NCI-H524 (cell line): ENCODE results near the gene DECR2.
"Not testable (repeated sequence)": the region's sequence is repeated elsewhere in the genome, so short reads cannot be mapped to it uniquely, and the experiment has no call there.

Experiments
- DNase-seq, 2 experiments: peaks; one replicate each; lab custom pipeline; 2025; lab: John Stamatoyannopoulos, UW

Gene DECR2, protein sequence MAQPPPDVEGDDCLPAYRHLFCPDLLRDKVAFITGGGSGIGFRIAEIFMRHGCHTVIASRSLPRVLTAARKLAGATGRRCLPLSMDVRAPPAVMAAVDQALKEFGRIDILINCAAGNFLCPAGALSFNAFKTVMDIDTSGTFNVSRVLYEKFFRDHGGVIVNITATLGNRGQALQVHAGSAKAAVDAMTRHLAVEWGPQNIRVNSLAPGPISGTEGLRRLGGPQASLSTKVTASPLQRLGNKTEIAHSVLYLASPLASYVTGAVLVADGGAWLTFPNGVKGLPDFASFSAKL

DNA sequence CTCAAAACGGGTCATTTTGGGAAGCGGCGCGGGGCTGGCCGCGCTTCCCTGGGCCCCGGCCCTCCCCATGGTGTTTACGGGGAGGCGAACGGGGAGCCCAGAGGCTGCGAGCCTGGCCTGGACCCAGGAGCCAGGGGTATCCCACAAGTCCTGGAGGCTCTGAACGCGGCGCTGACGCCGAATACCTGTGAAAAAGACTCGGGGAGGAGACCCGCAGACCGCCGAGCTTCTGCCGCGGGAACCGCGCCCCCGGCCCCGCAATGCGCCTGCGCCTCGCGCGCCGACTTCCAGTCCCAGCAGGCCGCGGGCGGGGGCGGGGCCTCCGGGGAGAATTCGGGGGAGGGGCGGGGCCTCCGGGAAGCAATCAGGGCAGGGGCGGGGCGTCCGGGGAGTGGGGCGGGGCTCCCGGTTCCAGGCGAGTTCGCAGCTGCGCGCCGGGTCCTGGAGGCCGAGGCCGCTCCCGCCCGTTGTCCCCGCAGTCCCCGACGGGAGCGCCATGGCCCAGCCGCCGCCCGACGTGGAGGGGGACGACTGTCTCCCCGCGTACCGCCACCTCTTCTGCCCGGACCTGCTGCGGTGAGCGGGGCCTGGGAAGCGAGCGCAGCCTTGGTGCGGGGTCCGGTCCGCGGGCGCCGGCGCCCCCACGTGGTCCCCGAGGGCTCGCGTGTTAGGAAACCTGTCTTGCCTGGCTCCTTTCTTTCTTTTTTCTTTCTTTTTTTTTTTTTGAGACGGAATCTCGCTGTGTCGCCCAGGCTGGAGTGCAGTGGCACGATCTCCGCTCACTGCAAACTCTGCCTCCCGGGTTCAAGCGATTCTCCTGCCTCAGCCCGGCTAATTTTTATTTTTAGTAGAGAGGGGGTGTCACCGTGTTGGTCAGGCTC is at the start of gene DECR2:
TSS of gene DECR2 (plus strand) at position 418 of the 881 bp plus-strand sequence. CDS start at position 497, 79 bp downstream.
- DNase-seq: peak; percentile 82 to 89

GRCh38 chr16:352547-353403 is 48.9 kb upstream of the DECR2 start, which contains the start of gene AXIN1:
Gene AXIN1, minus strand, starts transcription at chr16:352723. Its CDS starts 5,698 bp downstream, at chr16:347025.
- peak; percentile 97 to 98 for DNase-seq

- peak in 1 of 2 experiments; percentile 34 for DNase-seq
Observed at GRCh38 chr16:353404-354290, 48.0 kb upstream of the DECR2 start.

DNA sequence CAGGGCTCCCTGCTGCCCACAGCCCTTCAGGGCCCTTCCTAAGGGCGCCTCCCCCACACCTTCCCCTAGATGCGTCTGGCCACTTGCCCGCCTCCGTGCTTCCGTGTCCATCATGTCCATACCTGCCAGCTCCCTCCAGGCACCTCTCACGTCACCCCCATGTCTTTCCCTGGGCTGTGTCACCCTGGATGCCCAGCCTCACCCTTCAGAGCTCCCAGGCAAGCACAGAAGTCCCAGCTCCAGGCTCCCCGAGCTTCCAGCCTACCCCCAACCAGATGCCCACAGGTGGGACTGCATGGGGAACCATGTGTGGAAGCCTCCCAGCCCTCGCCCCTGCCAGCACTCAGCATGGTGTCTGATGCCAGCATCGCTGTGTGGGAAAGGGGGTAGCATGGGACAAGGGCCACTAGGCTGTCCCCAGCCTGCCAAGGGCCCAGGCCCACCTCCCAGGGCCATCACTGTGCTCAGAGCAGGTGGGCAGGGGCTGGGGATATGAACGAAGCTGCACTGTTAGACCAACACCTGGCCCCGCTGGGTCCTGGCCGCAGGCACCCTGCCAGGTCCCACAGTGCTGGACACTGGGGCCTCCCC is 47.3 kb upstream of the DECR2 start:
- no peak for DNase-seq

GRCh38 chr16:354971-355461 is 46.7 kb upstream of the DECR2 start:
- no peak for DNase-seq

GRCh38 chr16:356741-357140 is 44.9 kb upstream of the DECR2 start:
- DNase-seq: no peak

DNA sequence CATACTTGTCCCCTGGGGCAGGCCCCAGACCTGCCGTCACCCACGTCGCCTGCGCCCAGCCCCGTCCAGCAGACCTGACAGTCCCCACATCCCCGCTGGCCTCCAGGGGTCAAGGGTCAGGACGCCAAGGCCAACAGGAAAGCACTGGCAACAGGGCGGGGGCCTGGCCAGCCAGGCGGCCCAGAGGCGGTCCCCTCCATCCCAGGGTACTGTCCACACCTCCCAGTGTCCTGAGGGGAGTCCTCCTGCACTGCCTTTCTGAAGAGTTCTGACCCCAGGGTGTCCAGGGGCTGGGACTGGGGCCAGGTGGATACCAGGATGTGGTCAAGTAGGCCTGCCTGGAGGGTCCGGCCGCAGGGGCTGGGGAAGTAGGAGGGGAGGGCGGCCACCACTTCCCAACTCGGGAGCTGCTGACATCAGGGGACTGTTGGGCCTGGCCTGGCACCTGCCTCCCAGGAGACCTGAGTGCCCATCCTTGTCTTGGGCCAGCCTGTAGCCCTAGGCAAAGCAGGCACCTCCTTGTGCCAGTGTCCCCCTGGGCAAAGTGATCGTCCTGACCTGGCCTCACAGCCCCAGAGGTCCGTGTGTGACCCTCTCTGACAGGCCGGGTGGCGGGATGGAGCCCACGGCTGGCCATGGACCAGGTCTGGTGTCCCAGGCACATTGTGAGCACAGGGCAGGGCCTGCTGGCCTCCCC is 42.5 kb upstream of the DECR2 start:
- no peak for DNase-seq

DNA sequence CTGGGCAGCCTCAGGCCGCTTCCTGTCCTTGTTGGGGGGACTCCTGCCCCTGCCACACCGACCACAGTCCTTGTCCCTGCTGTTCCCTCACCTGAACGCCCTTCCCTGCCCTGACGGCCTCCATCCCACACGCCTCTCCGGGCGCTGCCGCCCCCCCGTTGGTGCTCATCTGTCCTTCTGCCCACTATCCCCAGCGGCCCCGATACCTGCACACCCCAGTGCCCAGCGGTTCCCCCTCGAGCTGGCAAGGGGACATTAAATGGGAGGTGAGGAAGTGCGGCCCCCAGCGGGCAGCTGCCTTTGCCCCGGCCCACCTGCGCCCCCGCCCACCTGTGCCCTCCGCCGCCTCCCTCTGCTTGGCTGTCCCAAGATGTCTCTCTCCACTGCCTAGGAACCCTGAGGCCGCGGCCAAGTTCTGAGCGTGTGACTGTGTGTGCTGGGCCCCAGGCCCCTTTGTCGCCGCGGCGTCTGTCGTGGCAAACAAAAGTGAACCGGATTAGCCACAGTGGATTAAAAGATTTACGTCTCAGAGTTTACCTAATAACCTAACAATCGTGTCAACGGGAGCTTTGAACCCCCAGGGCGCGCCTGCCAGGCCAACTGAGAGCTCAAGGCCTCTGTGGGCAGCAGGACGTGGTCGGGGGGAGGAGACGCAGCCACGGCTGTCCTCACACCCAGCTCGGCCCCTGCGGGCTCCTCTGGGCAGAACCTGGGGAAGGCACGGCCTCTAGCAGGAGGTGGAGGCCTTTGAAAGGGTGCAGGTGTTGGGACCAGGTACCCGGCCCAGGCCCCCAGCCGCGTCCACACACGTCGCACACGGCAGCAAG is 41.6 kb upstream of the DECR2 start:
- DNase-seq: no peak

DNA sequence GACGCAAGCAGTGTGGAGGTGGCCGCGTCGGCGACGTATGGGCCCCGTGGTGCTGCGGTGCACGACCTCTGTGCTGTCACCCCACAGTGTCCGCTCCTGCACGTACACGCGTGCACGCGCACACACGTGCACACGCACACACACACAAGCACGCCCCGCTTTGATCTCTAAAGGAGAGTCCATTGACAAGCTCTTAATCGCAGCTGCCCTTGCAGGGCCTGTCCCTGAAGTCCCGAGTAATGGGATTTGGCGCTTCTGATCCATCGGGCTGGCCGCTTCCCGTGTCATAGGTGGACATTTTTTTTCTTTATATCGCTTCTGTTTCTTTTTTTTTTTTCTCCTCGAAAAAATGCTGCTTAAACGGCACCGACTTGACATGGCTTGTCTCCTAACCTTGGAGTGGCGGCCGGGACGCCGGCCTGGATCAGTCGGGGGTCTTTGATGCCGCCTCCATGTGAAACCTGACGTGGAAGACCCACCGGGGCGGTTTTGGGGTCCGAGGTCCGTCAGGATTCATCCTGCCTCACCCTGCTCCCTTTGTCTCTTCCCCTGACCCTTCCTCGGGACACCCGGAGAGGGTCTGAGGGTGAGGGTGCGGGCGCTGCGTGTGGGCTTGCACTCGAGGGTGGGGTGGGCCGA is 40.9 kb upstream of the DECR2 start:
- no peak for DNase-seq

DNA sequence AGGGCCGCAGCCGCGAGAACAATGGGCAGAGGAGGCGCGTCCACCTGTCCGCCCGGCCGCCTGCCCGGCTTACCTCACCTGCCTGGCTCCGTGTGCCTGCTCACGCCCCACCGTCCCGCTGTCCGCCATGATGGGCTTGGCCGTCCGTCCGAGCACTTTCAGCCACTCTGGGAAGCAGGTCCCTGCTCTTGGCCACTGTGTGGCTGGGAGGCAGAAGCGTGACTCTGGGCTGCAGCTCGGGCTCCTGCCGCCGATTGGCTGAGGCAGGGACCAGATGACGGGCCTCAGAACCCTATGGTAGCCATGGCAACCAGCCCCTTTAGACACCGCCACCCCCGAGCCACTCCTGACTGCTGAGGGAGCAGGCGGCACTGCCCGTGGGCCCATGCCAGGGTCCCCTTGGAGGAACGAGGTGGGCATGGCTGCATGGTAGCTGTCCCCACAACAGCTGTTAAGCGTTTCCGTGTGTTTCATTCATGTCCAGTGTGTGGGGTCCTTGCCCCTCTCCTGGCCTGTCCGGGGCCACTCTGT is 40.3 kb upstream of the DECR2 start:
- peak; percentile 66 to 77 for DNase-seq

DNA sequence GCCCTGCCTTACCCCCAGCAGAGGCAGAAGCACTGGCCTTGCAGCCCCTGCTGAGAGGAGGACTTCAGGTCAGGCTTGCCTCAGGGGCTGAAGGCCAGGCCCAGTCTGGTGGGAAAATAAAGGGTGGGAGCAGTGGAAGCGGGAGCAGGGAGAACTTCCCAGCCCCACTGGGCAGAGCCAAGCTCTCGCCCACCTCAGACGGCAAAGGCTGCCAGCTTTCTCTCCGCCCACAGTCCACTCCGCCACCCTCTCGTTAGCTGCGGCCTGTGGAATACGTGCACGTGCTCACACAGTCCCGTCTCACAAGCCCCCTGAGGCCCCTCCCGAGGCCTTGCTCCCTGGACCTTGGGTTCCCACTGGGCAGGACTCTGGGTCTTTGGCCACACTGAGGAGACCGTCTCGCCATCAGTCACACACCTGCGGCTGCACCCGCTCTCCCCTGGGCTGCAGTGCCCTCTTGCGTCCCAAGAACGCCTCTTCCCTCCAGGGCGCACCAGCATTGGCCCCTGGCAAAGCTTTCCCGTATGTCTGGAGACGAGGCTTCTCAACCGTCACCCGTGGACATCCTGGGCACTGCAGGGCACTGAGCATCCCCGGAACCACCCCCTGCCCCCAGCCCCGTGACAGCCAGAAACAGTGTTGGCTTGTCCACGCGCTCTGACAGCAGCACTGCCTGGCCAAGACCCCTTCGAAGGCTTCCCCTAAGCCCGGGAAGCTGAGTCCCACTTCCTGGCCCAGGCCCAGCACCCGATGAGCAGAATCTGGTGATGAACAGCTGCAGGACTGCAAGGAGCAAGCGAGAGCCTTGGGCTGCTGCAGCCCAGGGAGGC is 39.6 kb upstream of the DECR2 start:
- peak; percentile 81 to 89 for DNase-seq

GRCh38 chr16:362702-362999 is 39.0 kb upstream of the DECR2 start:
- not testable (repeated sequence) for DNase-seq

DNA sequence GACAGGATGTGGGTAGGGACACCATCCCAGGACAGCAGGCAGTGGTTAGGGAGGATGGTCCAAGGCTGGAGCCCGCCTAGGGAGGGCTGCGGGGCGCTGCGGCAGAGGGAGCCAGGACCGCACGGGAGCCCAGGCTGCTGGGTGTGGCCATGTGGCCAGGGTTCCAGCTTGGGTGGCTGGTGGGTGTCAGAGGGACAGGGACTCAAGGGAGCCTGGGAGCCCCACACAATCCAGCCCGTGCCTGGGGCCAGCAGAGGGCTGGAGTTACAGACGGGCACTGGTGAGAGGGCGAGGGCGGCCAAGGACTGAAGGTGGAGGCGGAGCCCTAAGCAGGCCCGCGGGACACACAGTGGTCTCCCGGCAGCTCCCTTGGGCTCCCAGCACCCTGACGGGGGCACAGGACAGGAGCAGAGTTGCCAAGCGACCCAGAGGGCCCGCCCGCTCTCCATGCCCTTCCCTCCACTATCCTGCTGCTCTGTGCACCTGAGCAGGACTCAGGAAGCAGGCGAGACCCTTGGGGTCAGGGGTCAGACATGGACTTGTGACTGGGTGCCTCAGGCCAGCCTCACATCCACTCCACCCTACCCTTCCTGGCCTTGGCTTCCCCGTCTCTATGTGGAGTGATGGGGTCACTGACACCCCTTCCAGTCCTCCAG is 38.4 kb upstream of the DECR2 start:
- no peak for DNase-seq

- no peak for DNase-seq
Observed at GRCh38 chr16:363766-364490, 37.8 kb upstream of the DECR2 start.

DNA sequence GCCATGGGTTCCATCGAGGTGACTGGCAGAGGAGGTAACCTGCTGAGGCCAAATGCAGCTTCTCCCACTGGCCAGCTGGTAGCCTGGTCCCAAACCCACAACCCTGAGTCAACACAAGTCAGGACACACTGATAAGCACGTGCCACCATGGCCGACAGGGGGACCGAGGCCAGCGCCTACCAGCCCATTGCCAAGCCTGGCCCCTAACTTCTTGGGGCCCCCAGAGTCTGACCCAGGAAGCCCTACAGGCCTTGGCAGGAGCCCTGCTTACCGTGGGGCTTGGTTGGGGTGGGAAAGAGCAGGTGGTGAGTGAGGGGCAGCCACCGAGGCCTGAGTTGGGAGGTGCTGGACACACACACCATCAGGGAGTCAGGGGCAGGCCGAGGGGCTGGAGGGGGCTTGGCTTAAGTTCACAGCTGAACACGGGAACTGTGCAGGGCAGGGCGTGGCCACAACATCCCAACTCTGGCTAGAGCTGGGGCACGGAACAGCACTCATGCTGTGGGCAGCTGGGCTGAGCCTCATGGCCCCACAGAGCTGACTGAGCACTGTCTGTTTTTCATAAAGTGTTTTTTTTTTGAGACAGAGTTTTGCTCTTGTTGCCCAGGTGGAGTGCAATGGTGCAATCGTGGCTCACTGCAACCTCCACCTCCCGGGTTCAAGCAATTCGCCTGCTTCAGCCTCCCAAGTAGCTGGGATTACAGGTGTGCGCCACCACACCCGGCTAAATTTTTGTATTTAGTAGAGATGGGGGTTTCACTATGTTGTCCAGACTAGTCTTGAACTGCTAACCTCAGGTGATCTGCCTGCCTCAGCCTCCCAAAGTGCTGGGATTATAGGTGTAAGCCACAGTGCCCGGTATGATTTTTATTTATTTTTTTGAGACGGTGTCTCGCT is 36.8 kb upstream of the DECR2 start:
- no peak for DNase-seq
